ENCODE measurements around the gene PPP2R5C. TPM values are rescaled to one million over a fixed set of nuclear protein-coding genes. Genes with fewer than 3 reads are reported as not detected.
"Not testable (repeated sequence)": the region's sequence is repeated elsewhere in the genome, so short reads cannot be mapped to it uniquely, and the experiment has no call there.

Gene PPP2R5C
- polyA plus RNA-seq, 1 donor from 2014 or later = 106 TPM

- Mint-ChIP-seq H3K4me3 (no peak overlapping the region), H3K4me1 (peaks cover 10 to 13% (median 12%) of the 10 kb centered on the region in 3 donors), H3K27ac (no peak overlapping the region), H3K9me3 (peaks cover 0 to 3% (median 0%) of the 10 kb centered on the region in 3 donors), H3K27me3 (peaks cover 6% of the 10 kb centered on the region), H3K36me3 (no peaks in the 10 kb centered on the region)
Measured at GRCh38 chr14:101734246-101734847, 27.2 kb upstream of the PPP2R5C start.

- peaks cover 6 to 12% (median 11%) of the 10 kb centered on the region in 3 donors for H3K4me1 Mint-ChIP-seq
- peaks cover 5% of the 10 kb centered on the region for H3K36me3 Mint-ChIP-seq
- H3K27ac Mint-ChIP-seq = peak overlapping the region in 1 of 3 donors; percentile 43
- H3K27me3 Mint-ChIP-seq = peaks cover 6% of the 10 kb centered on the region
- peaks cover 3 to 10% (median 10%) of the 10 kb centered on the region in 3 donors for H3K9me3 Mint-ChIP-seq
- H3K4me3 Mint-ChIP-seq = no peak overlapping the region
Measured at GRCh38 chr14:101735453-101735852, 26.1 kb upstream of the PPP2R5C start.

DNA sequence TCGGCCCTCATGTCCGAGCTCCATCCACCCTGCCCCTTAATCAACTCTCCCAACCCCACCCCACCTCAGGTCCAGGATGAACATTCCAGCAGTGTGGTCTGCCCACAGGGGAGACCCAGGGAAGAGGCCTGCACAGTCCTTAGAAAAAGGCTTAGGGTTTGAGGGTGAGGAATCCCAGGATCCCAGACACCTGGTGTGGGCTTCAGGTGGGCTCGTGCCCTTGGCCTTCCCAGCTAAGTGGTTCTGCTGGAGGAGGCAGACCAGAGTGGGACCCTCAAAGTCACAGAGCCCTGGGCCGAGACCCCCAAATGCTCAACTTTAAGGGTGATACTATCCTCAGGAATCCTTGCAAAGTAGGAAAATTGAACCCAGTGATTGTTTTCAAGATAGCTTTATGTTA is 25.4 kb upstream of the PPP2R5C start:
- Mint-ChIP-seq H3K27me3 (peaks cover 6% of the 10 kb centered on the region), H3K4me1 (peaks cover 4 to 11% (median 10%) of the 10 kb centered on the region in 3 donors), H3K27ac (no peak overlapping the region), H3K9me3 (peaks cover 5 to 13% (median 10%) of the 10 kb centered on the region in 3 donors), H3K36me3 (peaks cover 5% of the 10 kb centered on the region), H3K4me3 (no peak overlapping the region)

DNA sequence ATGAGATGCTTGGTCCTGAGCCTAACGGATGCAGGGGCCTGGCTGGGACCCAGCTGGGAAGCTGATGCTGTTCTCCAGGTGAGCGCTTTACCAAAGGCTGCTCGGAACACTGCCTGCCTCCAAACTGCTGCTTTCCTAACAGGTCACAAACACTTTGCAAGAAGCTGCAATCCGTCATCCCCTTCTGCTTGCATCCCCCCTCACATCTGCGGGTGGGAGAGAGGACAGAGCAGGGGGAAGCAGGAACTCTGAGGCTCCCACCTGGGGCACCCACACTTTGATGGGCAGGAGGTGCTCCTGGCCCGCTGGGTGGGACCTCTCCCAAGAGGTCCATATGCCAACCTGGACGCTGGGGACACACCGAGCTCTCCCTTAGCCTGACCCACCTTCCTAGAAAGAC is 24.9 kb upstream of the PPP2R5C start:
- peaks cover 7 to 18% (median 13%) of the 10 kb centered on the region in 3 donors for H3K9me3 Mint-ChIP-seq
- peaks cover 5% of the 10 kb centered on the region for H3K36me3 Mint-ChIP-seq
- no peak overlapping the region for H3K4me3 Mint-ChIP-seq
- no peak overlapping the region for H3K27ac Mint-ChIP-seq
- H3K4me1 Mint-ChIP-seq = peaks cover 0 to 6% (median 5%) of the 10 kb centered on the region in 3 donors
- H3K27me3 Mint-ChIP-seq = peaks cover 6% of the 10 kb centered on the region

DNA sequence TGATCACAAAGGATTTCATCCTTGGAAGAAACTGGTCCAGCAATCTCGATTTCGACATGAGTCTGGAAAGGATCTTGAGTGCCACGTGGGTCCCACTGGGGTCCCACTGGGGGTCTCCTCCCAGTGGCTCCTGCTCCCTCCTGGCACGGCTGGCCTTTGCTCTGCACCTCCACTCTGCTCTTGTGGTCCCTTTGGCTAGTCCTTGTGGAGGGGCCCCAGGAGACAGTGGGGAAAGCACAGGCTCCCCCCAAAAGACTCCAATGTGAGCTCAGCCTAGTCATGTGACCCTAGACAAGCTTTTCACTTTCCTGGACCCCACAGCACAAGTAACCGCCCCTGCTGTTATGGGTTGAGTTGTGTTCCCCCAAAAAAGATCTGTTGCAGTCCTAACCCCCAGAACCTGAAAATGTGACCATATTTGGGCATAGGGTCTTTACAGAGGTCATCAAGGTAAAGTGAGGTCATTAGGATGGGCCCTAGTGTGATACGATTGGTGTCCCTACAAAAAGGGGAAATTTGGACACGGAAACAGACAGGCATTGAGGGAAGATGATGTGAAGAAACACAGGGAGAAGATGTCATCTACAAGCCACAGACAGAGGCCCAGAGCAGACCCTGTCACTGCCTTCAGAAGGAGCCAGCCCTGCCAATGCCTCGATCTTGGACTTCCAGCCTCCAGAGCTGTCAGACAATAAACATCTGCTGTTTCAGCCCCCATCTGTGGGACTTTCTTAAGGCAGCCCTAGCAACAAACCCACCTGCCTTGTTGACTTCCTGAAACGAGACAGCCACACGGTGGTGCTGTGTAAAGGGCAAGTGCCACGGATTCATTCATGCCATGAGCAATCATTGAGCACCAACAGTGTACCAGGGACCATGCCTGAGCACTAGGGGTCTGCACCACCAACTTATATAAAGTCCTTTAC is 23.8 kb upstream of the PPP2R5C start:
- Mint-ChIP-seq H3K4me1 (no peaks in the 10 kb centered on the region), H3K9me3 (peaks cover 10 to 22% (median 16%) of the 10 kb centered on the region in 3 donors), H3K27me3 (peaks cover 8% of the 10 kb centered on the region), H3K4me3 (no peak overlapping the region), H3K36me3 (peaks cover 8% of the 10 kb centered on the region), H3K27ac (peak overlapping the region in 1 of 3 donors; percentile 86)

DNA sequence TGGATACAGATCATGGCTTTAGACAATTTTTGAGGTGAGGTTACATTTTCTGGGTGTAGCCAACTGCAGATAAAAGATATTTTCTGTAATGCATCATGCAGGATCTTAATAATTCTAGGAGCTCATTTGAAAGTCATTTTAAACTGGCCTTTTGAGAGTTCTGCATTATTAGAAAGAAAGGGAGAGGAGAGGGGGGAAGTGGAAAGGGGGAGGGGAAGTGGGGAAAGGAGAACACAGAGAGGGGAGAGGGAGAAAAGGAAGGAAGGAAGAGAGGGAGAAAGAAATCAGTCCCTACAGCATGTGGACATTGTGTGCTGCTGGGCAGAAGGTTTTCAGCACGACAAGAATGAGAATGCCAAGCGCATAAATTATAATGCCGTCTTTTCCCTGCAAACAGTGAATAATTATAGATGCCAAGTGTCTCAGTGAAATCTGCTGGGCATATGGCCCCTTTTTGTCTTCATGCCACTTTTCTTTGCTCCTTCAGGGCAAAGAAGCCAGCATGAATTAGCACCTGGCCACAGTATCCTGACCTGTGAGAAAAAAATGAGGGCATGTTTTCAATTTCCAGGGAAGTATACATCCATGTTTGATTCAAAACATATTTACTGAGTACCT is 22.7 kb upstream of the PPP2R5C start:
- Mint-ChIP-seq H3K4me3 (no peak overlapping the region), H3K27ac (no peak overlapping the region), H3K9me3 (peaks cover 10 to 28% (median 19%) of the 10 kb centered on the region in 3 donors), H3K4me1 (no peaks in the 10 kb centered on the region), H3K36me3 (peaks cover 8% of the 10 kb centered on the region), H3K27me3 (peaks cover 9% of the 10 kb centered on the region)

- Mint-ChIP-seq H3K9me3 (peaks cover 11 to 29% (median 19%) of the 10 kb centered on the region in 3 donors), H3K36me3 (peaks cover 8% of the 10 kb centered on the region), H3K4me1 (no peaks in the 10 kb centered on the region), H3K4me3 (no peak overlapping the region), H3K27ac (no peak overlapping the region), H3K27me3 (peaks cover 9% of the 10 kb centered on the region)
Measured at GRCh38 chr14:101739446-101740141, 21.9 kb upstream of the PPP2R5C start.

GRCh38 chr14:101740981-101741380 is 20.5 kb upstream of the PPP2R5C start:
- Mint-ChIP-seq H3K4me3 (no peak overlapping the region), H3K36me3 (peaks cover 8% of the 10 kb centered on the region), H3K27ac (no peak overlapping the region), H3K27me3 (peaks cover 9% of the 10 kb centered on the region), H3K4me1 (no peaks in the 10 kb centered on the region), H3K9me3 (peaks cover 12 to 29% (median 20%) of the 10 kb centered on the region in 3 donors)

- no peak overlapping the region for H3K4me3 Mint-ChIP-seq
- peaks cover 8% of the 10 kb centered on the region for H3K36me3 Mint-ChIP-seq
- no peak overlapping the region for H3K27ac Mint-ChIP-seq
- no peaks in the 10 kb centered on the region for H3K4me1 Mint-ChIP-seq
- peaks cover 12 to 29% (median 20%) of the 10 kb centered on the region in 3 donors for H3K9me3 Mint-ChIP-seq
- H3K27me3 Mint-ChIP-seq = peaks cover 6% of the 10 kb centered on the region
Measured at GRCh38 chr14:101743701-101744100, 17.8 kb upstream of the PPP2R5C start.

GRCh38 chr14:101744382-101744781 is 17.1 kb upstream of the PPP2R5C start:
- not testable (repeated sequence) for H3K36me3 Mint-ChIP-seq, H3K4me1 Mint-ChIP-seq, H3K4me3 Mint-ChIP-seq, H3K27ac Mint-ChIP-seq
- H3K27me3 Mint-ChIP-seq = peaks cover 12% of the 10 kb centered on the region
- peaks cover 12 to 29% (median 20%) of the 10 kb centered on the region in 3 donors for H3K9me3 Mint-ChIP-seq

GRCh38 chr14:101749756-101750155 is 11.8 kb upstream of the PPP2R5C start:
- peak overlapping the region in 1 of 4 donors; percentile 26 for H3K4me3 Mint-ChIP-seq
- H3K27ac Mint-ChIP-seq, H3K36me3 Mint-ChIP-seq, H3K4me1 Mint-ChIP-seq: not testable (repeated sequence)
- peaks cover 1 to 19% (median 7%) of the 10 kb centered on the region in 3 donors for H3K9me3 Mint-ChIP-seq
- H3K27me3 Mint-ChIP-seq = peaks cover 25% of the 10 kb centered on the region

- Mint-ChIP-seq H3K27me3 (peaks cover 25% of the 10 kb centered on the region), H3K9me3 (peaks cover 1 to 19% (median 6%) of the 10 kb centered on the region in 3 donors), H3K4me3 (no peak overlapping the region)
Measured at GRCh38 chr14:101754893-101755292, 6.6 kb upstream of the PPP2R5C start.

GRCh38 chr14:101755591-101756324 is 5.8 kb upstream of the PPP2R5C start:
- Mint-ChIP-seq H3K4me1 (peaks cover 0 to 4% (median 0%) of the 10 kb centered on the region in 3 donors), H3K27me3 (peaks cover 21% of the 10 kb centered on the region), H3K36me3 (no peaks in the 10 kb centered on the region), H3K4me3 (no peak overlapping the region), H3K9me3 (peaks cover 1 to 19% (median 6%) of the 10 kb centered on the region in 3 donors), H3K27ac (peak overlapping the region in 1 of 3 donors; percentile 77)

More at GRCh38 chr14:101754893-101755292, 6.6 kb upstream of the PPP2R5C start:
- Mint-ChIP-seq H3K36me3 (no peaks in the 10 kb centered on the region), H3K4me1 (peaks cover 0 to 3% (median 0%) of the 10 kb centered on the region in 3 donors), H3K27ac (no peak overlapping the region)

Measured in IgD-negative memory B cell (primary cell).